Ovary (tissue), 3 donors: ENCODE measurements around the gene MOGAT1.

Experiments used
- CTCF ChIP-seq, 3 donors: fragments of 450-650 bp in 2 of 3; fragments of 200-600 bp in 1 of 3; IDR thresholded peaks; one replicate each; pipeline versions ENCODE4 v1.5.1 to v1.8.0; 2016 to 2022; ENCODE audit warnings: antibody characterized with exemption in 3 of 3, mild to moderate bottlenecking in 1 of 3
- POLR2A ChIP-seq: fragments of 450-650 bp; IDR thresholded peaks from one replicate; pipeline ENCODE4 v1.6.1; 2017; ENCODE audit warnings: antibody characterized with exemption, mild to moderate bottlenecking, moderate library complexity
- donor health status: DM: no; HTN: no; CAD: no.

DNA sequence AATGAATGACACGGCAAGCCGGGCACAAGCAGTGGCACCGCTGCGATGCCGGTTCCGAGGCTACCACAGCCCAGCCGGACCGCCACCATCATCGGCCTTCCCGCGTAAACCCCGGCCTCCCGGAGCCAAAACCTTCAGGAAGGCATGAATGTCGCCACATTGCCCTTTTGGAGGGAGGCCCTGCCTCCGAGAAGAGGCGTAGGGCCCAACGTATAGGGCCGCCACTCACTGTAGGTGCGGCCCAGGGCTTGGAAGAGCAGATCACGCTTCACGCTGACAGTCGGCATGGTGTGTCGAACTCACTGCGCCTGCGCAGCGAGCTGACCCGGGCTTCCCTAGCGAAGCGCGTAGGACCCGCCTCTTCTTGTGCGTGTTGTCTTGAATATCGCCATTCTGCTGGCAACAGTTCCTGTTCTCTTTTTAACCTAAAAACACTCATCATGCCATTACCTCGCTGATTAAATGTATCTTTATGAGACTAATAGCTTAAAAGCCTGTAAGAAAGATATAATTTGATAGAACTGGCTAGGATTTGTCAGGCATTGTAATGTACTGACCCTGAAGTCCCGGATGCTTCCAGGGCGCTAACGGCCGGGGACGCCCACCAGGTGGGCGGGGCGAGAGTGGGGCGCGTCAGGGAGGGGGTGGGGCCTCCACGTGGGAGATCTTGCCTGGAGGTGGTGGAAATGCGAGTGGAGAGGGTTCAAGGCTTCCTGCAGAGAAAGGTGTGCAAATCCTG, 15.5 kb upstream of the MOGAT1 start, which contains the start of gene FARSB:
- no peak for TF ChIP-seq CTCF (IDR thresholded peaks at IDR 0.05)
- peak; percentile 59 for TF ChIP-seq POLR2A
